Posterior vena cava (tissue), 2 donors: ENCODE measurements around the gene IRF2BP2. TPM values are rescaled to one million over a fixed set of nuclear protein-coding genes. Genes with fewer than 3 reads are reported as not detected.

ENCODE experiments used
- total RNA-seq, 2 donors: library from RNA; stranded (reverse); fragmentation: NEBNext Ultra II Directional; extraction: Animal tissue kit (Norgen Biotek cat#: 25700); gene quantifications; one replicate each; pipeline ENCODE4 v1.2.1, GENCODE V29; 2021
- donor health status: DM: yes; HTN: yes; CAD: no.
- donor health status: DM: yes; HTN: yes; CAD: no.

Gene IRF2BP2
- total RNA-seq, 2 donors from 2014 or later: 72.1 to 86.2 TPM

Other genes starting within 250 kb of the IRF2BP2 start
- gene COA6, start 236.7 kb downstream of the IRF2BP2 start, total RNA-seq: 10 to 100 TPM; 13.9 to 19.3 TPM
- 10 to 100 TPM; 13.8 to 20.0 TPM for gene TARBP1, start 131.0 kb downstream of the IRF2BP2 start, total RNA-seq